HG02938 (cell line): Measurements from ENCODE around the gene SUMO3.

Experiments used
- ATAC-seq: cut with Tn5 transposase; IDR thresholded peaks from one replicate; pipeline ENCODE4 v1.9.1; 2021; ENCODE audit warnings: mild to moderate bottlenecking, moderate library complexity; ENCODE audit not compliant: unreplicated experiment

SUMO3 gene

GRCh38 chr21:44817914-44818639, at the start of gene SUMO3:
TSS of gene SUMO3 (minus strand) at chr21:44818062. CDS start at chr21:44817968, 94 bp downstream.
- ATAC-seq = peak; percentile 49

- ATAC-seq = no peak
These were observed 49.6 kb upstream of the SUMO3 start for GRCh38 chr21:44867464-44867863.

- ATAC-seq = no peak
These were observed 48.9 kb upstream of the SUMO3 start for GRCh38 chr21:44866780-44867179.

GRCh38 chr21:44865561-44866280, 47.9 kb upstream of the SUMO3 start:
- no peak for ATAC-seq

- no peak for ATAC-seq
These were observed 45.2 kb upstream of the SUMO3 start for GRCh38 chr21:44862869-44863685.

- ATAC-seq = no peak
These were observed 40.9 kb upstream of the SUMO3 start for GRCh38 chr21:44858791-44859190.

- no peak for ATAC-seq
These were observed 40.4 kb upstream of the SUMO3 start for GRCh38 chr21:44858291-44858690.

- no peak for ATAC-seq
These were observed 39.4 kb upstream of the SUMO3 start for GRCh38 chr21:44857127-44857892.

GRCh38 chr21:44856131-44856530, 38.3 kb upstream of the SUMO3 start:
- ATAC-seq = no peak

GRCh38 chr21:44855572-44855971, 37.7 kb upstream of the SUMO3 start:
- no peak for ATAC-seq

GRCh38 chr21:44854664-44855446, 37.0 kb upstream of the SUMO3 start:
- ATAC-seq = no peak

- no peak for ATAC-seq
These were observed 36.5 kb upstream of the SUMO3 start for GRCh38 chr21:44854391-44854663.

GRCh38 chr21:44853601-44854390, 35.9 kb upstream of the SUMO3 start:
- ATAC-seq = no peak

- no peak for ATAC-seq
These were observed 33.2 kb upstream of the SUMO3 start for GRCh38 chr21:44850905-44851657.

GRCh38 chr21:44850208-44850800, 32.4 kb upstream of the SUMO3 start:
- no peak for ATAC-seq

GRCh38 chr21:44849616-44850130, 31.8 kb upstream of the SUMO3 start:
- ATAC-seq = no peak

GRCh38 chr21:44848821-44849521, 31.1 kb upstream of the SUMO3 start:
- no peak for ATAC-seq
